Caco-2 (cell line): ENCODE measurements around the gene MRPL51. TPM values are rescaled to one million over a fixed set of nuclear protein-coding genes. Genes with fewer than 3 reads are reported as not detected.

Experiments
- BruUV-seq: library from RNA; stranded (reverse); fragments of 400-500 nt; replicated peaks from 2 replicates; lab custom pipeline; 2021; lab: Mats Ljungman, UMichigan
- CTCF ChIA-PET: fragments of 300-600 bp; sonication (Branson Sonifier 250); formaldehyde crosslinking; loops from one replicate; lab custom pipeline; 2022; ENCODE audit warnings: antibody characterized with exemption; lab: Charles Lee
- POLR2A ChIA-PET: fragments of 300-600 bp; sonication (Branson Sonifier 250); formaldehyde crosslinking; loops from one replicate; lab custom pipeline; 2022; ENCODE audit warnings: antibody characterized with exemption; lab: Charles Lee
- DNase-seq, 2 experiments: peaks; one replicate each; pipeline versions ENCODE4 v3.0.0 to v3.0.0-alpha.2; 2020 to 2022
- H3K27me3 ChIP-seq: replicated peaks from 2 replicates; pipeline ENCODE4 v1.6.0; 2011; ENCODE audit warnings: low read length; ENCODE audit not compliant: control insufficient read depth, insufficient read depth
- H3K36me3 ChIP-seq: 2 replicates; pipeline ENCODE4 v1.5.1; 2011; ENCODE audit warnings: low read length; ENCODE audit not compliant: control insufficient read depth, insufficient read depth
- H3K4me1 ChIP-seq: fragments of 250-450 bp; sonication (Bioruptor Pico); 2 replicates; pipeline ENCODE4 v1.5.1; 2020; ENCODE audit warnings: mild to moderate bottlenecking
- H3K4me3 ChIP-seq: 2 replicates; pipeline ENCODE4 v1.5.1; 2011; ENCODE audit warnings: low read depth, mild to moderate bottlenecking, control low read depth, low read length
- H3K9me3 ChIP-seq: fragments of 250-450 bp; sonication (Bioruptor Pico); 2 replicates; pipeline ENCODE4 v1.5.1; 2020; ENCODE audit warnings: mild to moderate bottlenecking, moderate library complexity
- H3K27ac Mint-ChIP-seq: one replicate; pipeline ENCODE4 v1.8.0; 2022; ENCODE audit warnings: mixed read lengths; ENCODE audit not compliant: unreplicated experiment
- H3K27me3 Mint-ChIP-seq: one replicate; pipeline ENCODE4 v1.8.0; 2022; ENCODE audit warnings: mixed read lengths; ENCODE audit not compliant: insufficient read depth, unreplicated experiment
- H3K36me3 Mint-ChIP-seq: one replicate; pipeline ENCODE4 v1.8.0; 2022; ENCODE audit warnings: mild to moderate bottlenecking, mixed read lengths; ENCODE audit not compliant: insufficient read depth, unreplicated experiment
- H3K4me1 Mint-ChIP-seq: one replicate; pipeline ENCODE4 v1.8.0; 2022; ENCODE audit warnings: low read depth, mixed read lengths; ENCODE audit not compliant: unreplicated experiment
- H3K4me3 Mint-ChIP-seq: one replicate; pipeline ENCODE4 v1.8.0; 2022; ENCODE audit warnings: mild to moderate bottlenecking, moderate library complexity, mixed read lengths; ENCODE audit not compliant: unreplicated experiment
- H3K9me3 Mint-ChIP-seq: one replicate; pipeline ENCODE4 v1.8.0; 2022; ENCODE audit warnings: mixed read lengths; ENCODE audit not compliant: unreplicated experiment
- intact Hi-C: fragments of 100-400 bp; cut with micrococcal nuclease; formaldehyde crosslinking; loops from one replicate; pipeline ENCODE4 v1.10.0; 2022; ENCODE audit not compliant: unreplicated experiment
- total RNA-seq: library from RNA; stranded (reverse); gene quantifications from 2 replicates; pipeline ENCODE4 v1.2.3, GENCODE V29; 2022
- TF ChIP-seq, protein P1 (sequence below), 2 experiments: fragments of 200-600 bp in 1 of 2; IDR thresholded peaks; 1 replicate in 1 of 2; 2 replicates in 1 of 2; pipeline versions ENCODE4 v1.5.1 to v1.8.0; 2011 to 2022; ENCODE audit warnings: antibody characterized with exemption in 1 of 2, control low read depth in 1 of 2, inconsistent platforms in 1 of 2, low read depth in 1 of 2, low read length in 1 of 2, mild to moderate bottlenecking in 1 of 2, moderate library complexity in 1 of 2; ENCODE audit not compliant: insufficient read depth in 1 of 2, severe bottlenecking in 1 of 2, unreplicated experiment in 1 of 2

Gene MRPL51
- total RNA-seq, 1 experiment from 2014 or later, result 456 TPM

GRCh38 chr12:6471989-6472360, 21.1 kb downstream of the MRPL51 start:
- Mint-ChIP-seq H3K27ac (no peak overlapping the region), H3K9me3 (peaks cover 10% of the 10 kb centered on the region), H3K36me3 (peaks cover 8% of the 10 kb centered on the region), H3K4me3 (peak overlapping the region; percentile 20), H3K4me1 (peaks cover 12% of the 10 kb centered on the region), H3K27me3 (no peaks in the 10 kb centered on the region)
- POLR2A ChIA-PET, result interaction anchor here (2.4 to 3.2 kb wide), 2 partner anchors 21 to 61 kb away, joined by 9 to 52 read pairs; partner anchors contain the start of gene MRPL51
- Histone ChIP-seq H3K4me3 (no peak overlapping the region), H3K36me3 (no peaks in the 10 kb centered on the region), H3K27me3 (no peaks in the 10 kb centered on the region), H3K4me1 (no peaks in the 10 kb centered on the region), H3K9me3 (0 out of 2 replicates have a peak, but pooled peaks cover 8% of the 10 kb centered on the region)
- DNase-seq, result no peak
- CTCF ChIA-PET, result no interaction called here
- no TSS peak for BruUV-seq
- intact Hi-C loops, result no loop called here
- TF ChIP-seq, protein P1, sequence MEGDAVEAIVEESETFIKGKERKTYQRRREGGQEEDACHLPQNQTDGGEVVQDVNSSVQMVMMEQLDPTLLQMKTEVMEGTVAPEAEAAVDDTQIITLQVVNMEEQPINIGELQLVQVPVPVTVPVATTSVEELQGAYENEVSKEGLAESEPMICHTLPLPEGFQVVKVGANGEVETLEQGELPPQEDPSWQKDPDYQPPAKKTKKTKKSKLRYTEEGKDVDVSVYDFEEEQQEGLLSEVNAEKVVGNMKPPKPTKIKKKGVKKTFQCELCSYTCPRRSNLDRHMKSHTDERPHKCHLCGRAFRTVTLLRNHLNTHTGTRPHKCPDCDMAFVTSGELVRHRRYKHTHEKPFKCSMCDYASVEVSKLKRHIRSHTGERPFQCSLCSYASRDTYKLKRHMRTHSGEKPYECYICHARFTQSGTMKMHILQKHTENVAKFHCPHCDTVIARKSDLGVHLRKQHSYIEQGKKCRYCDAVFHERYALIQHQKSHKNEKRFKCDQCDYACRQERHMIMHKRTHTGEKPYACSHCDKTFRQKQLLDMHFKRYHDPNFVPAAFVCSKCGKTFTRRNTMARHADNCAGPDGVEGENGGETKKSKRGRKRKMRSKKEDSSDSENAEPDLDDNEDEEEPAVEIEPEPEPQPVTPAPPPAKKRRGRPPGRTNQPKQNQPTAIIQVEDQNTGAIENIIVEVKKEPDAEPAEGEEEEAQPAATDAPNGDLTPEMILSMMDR (IDR thresholded peaks at IDR 0.05; ENCODE audit: insufficient read depth in 1 of 2, low read depth in 1 of 2, low read length in 1 of 2, severe bottlenecking in 1 of 2, unreplicated experiment in 1 of 2), result no peak

- Histone ChIP-seq H3K9me3 (no peaks in the 10 kb centered on the region), H3K4me1 (no peaks in the 10 kb centered on the region), H3K27me3 (no peaks in the 10 kb centered on the region), H3K4me3 (peak within 1 kb of the TSS; percentile 86), H3K36me3 (no peaks in the 10 kb centered on the region)
- Mint-ChIP-seq H3K27me3 (no peaks in the 10 kb centered on the region), H3K27ac (peak within 1 kb of the TSS; percentile 64), H3K4me1 (peaks cover 6% of the 10 kb centered on the region), H3K9me3 (no peaks in the 10 kb centered on the region), H3K4me3 (peak within 1 kb of the TSS; percentile 78), H3K36me3 (peaks cover 8% of the 10 kb centered on the region)
- TF ChIP-seq, protein P1 (IDR thresholded peaks at IDR 0.05; ENCODE audit: insufficient read depth in 1 of 2, low read depth in 1 of 2, low read length in 1 of 2, severe bottlenecking in 1 of 2, unreplicated experiment in 1 of 2), result no peak
- ChIA-PET POLR2A (interaction anchor here (0.6 to 3.2 kb wide), 43 partner anchors 9 to 1773 kb away, joined by 3 to 57 read pairs (median 6); partner anchors contain the start of genes COPS7A, GAPDH, LTBR and MRPL51), CTCF (interaction anchor here (0.6 to 2.2 kb wide), 17 partner anchors 9 to 275 kb away, joined by 3 to 19 read pairs (median 5); partner anchors contain the start of gene TAPBPL)
- intact Hi-C loops, result loop anchor here (1.0 kb wide), 3 partner anchors 18 to 64 kb away; partner anchors contain the start of genes GAPDH, MRPL51 and TAPBPL
- DNase-seq, result peak; percentile 99 to 100
- BruUV-seq, result no TSS peak
Measured at GRCh38 chr12:6470375-6471163, 22.5 kb downstream of the MRPL51 start, which contains the start of gene VAMP1. Gene VAMP1, minus strand, starts transcription at chr12:6470677. Its CDS starts 146 bp downstream, at chr12:6470531.
